ENCODE data around the gene SLC10A7.

DNA sequence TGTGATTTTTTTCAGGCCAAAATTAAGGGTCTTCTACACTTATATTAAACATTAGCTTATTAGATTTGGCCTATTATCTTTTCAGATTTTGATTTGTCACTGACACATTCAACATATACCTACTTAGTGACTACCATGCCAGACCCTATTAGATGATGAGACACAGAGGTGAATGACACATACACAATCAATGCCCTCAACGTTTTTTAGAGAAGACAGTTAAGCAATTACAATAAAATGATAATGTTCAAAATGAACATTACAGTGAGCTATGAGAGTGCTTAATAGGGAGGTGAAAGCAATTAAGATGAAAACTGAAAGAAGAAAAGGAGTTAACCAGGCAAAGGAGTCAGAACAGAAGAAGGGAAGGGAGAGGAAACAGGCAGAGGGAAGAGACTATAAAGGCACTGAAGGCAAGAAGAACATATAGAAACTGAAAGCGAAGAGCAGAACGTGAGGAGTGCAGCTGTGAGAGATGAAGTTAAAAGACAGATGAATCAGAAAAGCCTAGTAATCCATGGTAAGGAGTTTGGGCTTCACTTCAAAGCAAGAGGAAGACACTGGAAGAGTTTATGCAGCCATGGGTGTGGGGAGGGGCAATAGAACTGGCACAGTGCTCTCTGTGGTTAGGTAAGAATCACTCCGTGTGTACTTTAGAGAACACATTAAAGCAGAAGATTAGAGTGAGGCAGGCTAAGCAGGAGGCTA is 188.4 kb downstream of the SLC10A7 start:
- TF ChIP-seq, protein P1, sequence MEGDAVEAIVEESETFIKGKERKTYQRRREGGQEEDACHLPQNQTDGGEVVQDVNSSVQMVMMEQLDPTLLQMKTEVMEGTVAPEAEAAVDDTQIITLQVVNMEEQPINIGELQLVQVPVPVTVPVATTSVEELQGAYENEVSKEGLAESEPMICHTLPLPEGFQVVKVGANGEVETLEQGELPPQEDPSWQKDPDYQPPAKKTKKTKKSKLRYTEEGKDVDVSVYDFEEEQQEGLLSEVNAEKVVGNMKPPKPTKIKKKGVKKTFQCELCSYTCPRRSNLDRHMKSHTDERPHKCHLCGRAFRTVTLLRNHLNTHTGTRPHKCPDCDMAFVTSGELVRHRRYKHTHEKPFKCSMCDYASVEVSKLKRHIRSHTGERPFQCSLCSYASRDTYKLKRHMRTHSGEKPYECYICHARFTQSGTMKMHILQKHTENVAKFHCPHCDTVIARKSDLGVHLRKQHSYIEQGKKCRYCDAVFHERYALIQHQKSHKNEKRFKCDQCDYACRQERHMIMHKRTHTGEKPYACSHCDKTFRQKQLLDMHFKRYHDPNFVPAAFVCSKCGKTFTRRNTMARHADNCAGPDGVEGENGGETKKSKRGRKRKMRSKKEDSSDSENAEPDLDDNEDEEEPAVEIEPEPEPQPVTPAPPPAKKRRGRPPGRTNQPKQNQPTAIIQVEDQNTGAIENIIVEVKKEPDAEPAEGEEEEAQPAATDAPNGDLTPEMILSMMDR (IDR thresholded peaks at IDR 0.05) = no peak
- TF ChIP-seq POLR2A (IDR thresholded peaks at IDR 0.05) = no peak
- no peak for TF ChIP-seq EP300 (IDR thresholded peaks at IDR 0.05)
- no peak for TF ChIP-seq POLR2AphosphoS5 (IDR thresholded peaks at IDR 0.05)
